Measurements from ENCODE around the gene KANSL1. TPM values are rescaled to one million over a fixed set of nuclear protein-coding genes. Genes with fewer than 3 reads are reported as not detected.

The KANSL1 gene
- total and polyA plus RNA-seq, 3 donors from 2014 or later = 70.3 to 158 (median 152) TPM

- no peaks in the 10 kb centered on the region for H3K9me3 ChIP-seq
- H3K27ac ChIP-seq = no peak overlapping the region
- no peak for DNase-seq
- no peak for TF ChIP-seq POLR2A (IDR thresholded peaks at IDR 0.05)
- no peak for TF ChIP-seq CTCF (IDR thresholded peaks at IDR 0.05)
- H3K27me3 ChIP-seq = no peaks in the 10 kb centered on the region
- intact Hi-C loops (cut with DNase I; ENCODE audit: low total_unique reads) = loop anchor here (10.0 kb wide), 1 partner anchor 273 kb away; no protein-coding TSS in a partner anchor
- WGBS, 2 donors = 74 to 77% methylated on average over 13 of the region's 13 CpGs
- peaks cover 4% of the 10 kb centered on the region for H3K4me1 ChIP-seq
- H3K4me3 ChIP-seq = no peak overlapping the region
- H3K36me3 ChIP-seq (ENCODE audit: low read depth, missing control alignments) = no peaks in the 10 kb centered on the region
Observed at GRCh38 chr17:46001390-46002310, 191.6 kb downstream of the KANSL1 start.

GRCh38 chr17:46000757-46001156, 192.5 kb downstream of the KANSL1 start:
- peaks cover 4% of the 10 kb centered on the region for H3K4me1 ChIP-seq
- no peak overlapping the region for H3K27ac ChIP-seq
- H3K27me3 ChIP-seq = no peaks in the 10 kb centered on the region
- DNase-seq = no peak
- 67 to 84% methylated on average over 2 of the region's 2 CpGs for WGBS, 2 donors
- TF ChIP-seq CTCF (IDR thresholded peaks at IDR 0.05) (no peak), POLR2A (IDR thresholded peaks at IDR 0.05) (no peak)
- no peaks in the 10 kb centered on the region for H3K9me3 ChIP-seq
- intact Hi-C loops (cut with DNase I; ENCODE audit: low total_unique reads) = loop anchor here (10.0 kb wide), 1 partner anchor 274 kb away; no protein-coding TSS in a partner anchor
- H3K4me3 ChIP-seq = no peak overlapping the region
- H3K36me3 ChIP-seq (ENCODE audit: low read depth, missing control alignments) = no peaks in the 10 kb centered on the region

- Histone ChIP-seq H3K4me1 (peaks cover 4% of the 10 kb centered on the region), H3K27me3 (no peaks in the 10 kb centered on the region), H3K36me3 (ENCODE audit: low read depth, missing control alignments) (no peaks in the 10 kb centered on the region), H3K27ac (no peak overlapping the region), H3K4me3 (no peak overlapping the region), H3K9me3 (no peaks in the 10 kb centered on the region)
- no peak for TF ChIP-seq CTCF (IDR thresholded peaks at IDR 0.05)
- TF ChIP-seq POLR2A (IDR thresholded peaks at IDR 0.05) = no peak
- intact Hi-C loops (cut with DNase I; ENCODE audit: low total_unique reads) = loop anchor here (10.0 kb wide), 1 partner anchor 275 kb away; no protein-coding TSS in a partner anchor
- WGBS, 2 donors = 74 to 77% methylated on average over 7 of the region's 7 CpGs
- no peak for DNase-seq
Observed at GRCh38 chr17:46000292-46000691, 192.9 kb downstream of the KANSL1 start.

- DNase-seq = no peak
- Histone ChIP-seq H3K4me1 (peaks cover 4% of the 10 kb centered on the region), H3K27me3 (no peaks in the 10 kb centered on the region), H3K36me3 (ENCODE audit: low read depth, missing control alignments) (no peaks in the 10 kb centered on the region), H3K4me3 (no peak overlapping the region), H3K27ac (no peak overlapping the region), H3K9me3 (no peaks in the 10 kb centered on the region)
- 88 to 89% methylated on average over 9 of the region's 9 CpGs for WGBS, 2 donors
- intact Hi-C loops (cut with DNase I; ENCODE audit: low total_unique reads) = loop anchor here (10.0 kb wide), 1 partner anchor 275 kb away; no protein-coding TSS in a partner anchor
- TF ChIP-seq POLR2A (IDR thresholded peaks at IDR 0.05) = no peak
- no peak for TF ChIP-seq CTCF (IDR thresholded peaks at IDR 0.05)
Observed at GRCh38 chr17:45999900-46000290, 193.3 kb downstream of the KANSL1 start.
